ENCODE results near the gene LOXL4.

Gene LOXL4

GRCh38 chr10:98267894-98268693 is at the start of gene LOXL4:
TSS of gene LOXL4 (minus strand) at chr10:98268194. CDS start at chr10:98263019, 5,175 bp downstream.
- no peak for DNase-seq (ENCODE audit: low read depth, low spot score)

- DNase-seq (ENCODE audit: low read depth, low spot score): no peak
Measured at GRCh38 chr10:98316661-98317060, 48.7 kb upstream of the LOXL4 start.

- no peak for DNase-seq (ENCODE audit: low read depth, low spot score)
Measured at GRCh38 chr10:98316170-98316569, 48.2 kb upstream of the LOXL4 start.

GRCh38 chr10:98314532-98315284 is 46.7 kb upstream of the LOXL4 start:
- DNase-seq (ENCODE audit: low read depth, low spot score): no peak

- DNase-seq (ENCODE audit: low read depth, low spot score): no peak
Measured at GRCh38 chr10:98313598-98313997, 45.6 kb upstream of the LOXL4 start.

GRCh38 chr10:98312822-98313221 is 44.8 kb upstream of the LOXL4 start:
- no peak for DNase-seq (ENCODE audit: low read depth, low spot score)

- no peak for DNase-seq (ENCODE audit: low read depth, low spot score)
Measured at GRCh38 chr10:98312349-98312748, 44.4 kb upstream of the LOXL4 start.

- no peak for DNase-seq (ENCODE audit: low read depth, low spot score)
Measured at GRCh38 chr10:98310701-98311100, 42.7 kb upstream of the LOXL4 start.

GRCh38 chr10:98309366-98310355 is 41.7 kb upstream of the LOXL4 start:
- DNase-seq (ENCODE audit: low read depth, low spot score): peak; percentile 48

- no peak for DNase-seq (ENCODE audit: low read depth, low spot score)
Measured at GRCh38 chr10:98308669-98309365, 40.8 kb upstream of the LOXL4 start.

GRCh38 chr10:98307916-98308541 is 40.0 kb upstream of the LOXL4 start:
- DNase-seq (ENCODE audit: low read depth, low spot score): no peak

- no peak for DNase-seq (ENCODE audit: low read depth, low spot score)
Measured at GRCh38 chr10:98306501-98306900, 38.5 kb upstream of the LOXL4 start.

- no peak for DNase-seq (ENCODE audit: low read depth, low spot score)
Measured at GRCh38 chr10:98303569-98303968, 35.6 kb upstream of the LOXL4 start.

- DNase-seq (ENCODE audit: low read depth, low spot score): no peak
Measured at GRCh38 chr10:98302741-98303365, 34.9 kb upstream of the LOXL4 start.

- DNase-seq (ENCODE audit: low read depth, low spot score): no peak
Measured at GRCh38 chr10:98301664-98302319, 33.8 kb upstream of the LOXL4 start.

GRCh38 chr10:98300526-98301229 is 32.7 kb upstream of the LOXL4 start:
- no peak for DNase-seq (ENCODE audit: low read depth, low spot score)

- DNase-seq (ENCODE audit: low read depth, low spot score): no peak
Measured at GRCh38 chr10:98299341-98299740, 31.3 kb upstream of the LOXL4 start.

GRCh38 chr10:98296524-98296923 is 28.5 kb upstream of the LOXL4 start:
- DNase-seq (ENCODE audit: low read depth, low spot score): peak; percentile 12

- DNase-seq (ENCODE audit: low read depth, low spot score): no peak
Measured at GRCh38 chr10:98295907-98296306, 27.9 kb upstream of the LOXL4 start.
